T-helper 9 cell (primary cell): Measurements from ENCODE around the gene FAM20C.

Experiments
- DNase-seq: peaks from one replicate; pipeline ENCODE4 v3.0.0-alpha.2; 2020

Gene FAM20C

DNA sequence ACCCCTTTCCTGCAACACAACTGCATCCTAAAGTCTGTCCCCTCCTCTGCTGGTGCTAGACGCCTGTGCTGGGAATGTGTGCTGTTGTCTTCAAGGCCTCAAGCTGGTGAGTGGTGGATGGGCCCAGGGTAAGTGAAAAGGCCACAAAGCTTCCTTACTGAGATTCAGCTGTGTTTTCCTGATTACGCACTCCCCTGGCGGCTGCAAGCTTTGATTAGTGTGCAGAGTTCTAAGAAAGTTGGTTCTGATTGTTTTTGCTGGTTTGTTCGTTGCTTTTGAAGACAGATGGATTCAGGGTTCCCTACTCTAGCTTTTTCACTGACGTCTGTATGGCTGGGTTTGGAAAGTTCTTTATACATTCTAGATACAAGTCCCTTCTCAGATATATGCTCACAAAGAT, 85.7 kb downstream of the FAM20C start:
- no peak for DNase-seq

DNA sequence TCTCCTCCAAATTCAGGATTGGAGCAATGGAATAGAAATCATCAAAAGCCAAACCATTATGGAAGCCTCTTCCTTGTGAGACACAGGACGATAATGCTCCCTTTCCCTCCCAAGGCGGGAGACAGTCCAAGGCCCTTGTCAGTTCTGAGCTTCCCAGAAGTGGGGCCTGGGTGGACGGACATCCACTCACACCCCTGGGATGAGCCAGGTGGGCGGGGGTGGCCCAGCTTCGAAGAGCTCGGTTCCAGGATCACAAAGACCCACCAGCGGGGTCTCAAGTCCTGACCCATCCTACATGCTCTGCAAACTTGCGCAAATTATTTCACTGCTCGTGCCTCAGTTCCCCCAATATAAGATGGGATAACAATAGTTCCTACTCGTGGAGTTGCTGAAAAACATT, 87.5 kb downstream of the FAM20C start:
- no peak for DNase-seq

DNA sequence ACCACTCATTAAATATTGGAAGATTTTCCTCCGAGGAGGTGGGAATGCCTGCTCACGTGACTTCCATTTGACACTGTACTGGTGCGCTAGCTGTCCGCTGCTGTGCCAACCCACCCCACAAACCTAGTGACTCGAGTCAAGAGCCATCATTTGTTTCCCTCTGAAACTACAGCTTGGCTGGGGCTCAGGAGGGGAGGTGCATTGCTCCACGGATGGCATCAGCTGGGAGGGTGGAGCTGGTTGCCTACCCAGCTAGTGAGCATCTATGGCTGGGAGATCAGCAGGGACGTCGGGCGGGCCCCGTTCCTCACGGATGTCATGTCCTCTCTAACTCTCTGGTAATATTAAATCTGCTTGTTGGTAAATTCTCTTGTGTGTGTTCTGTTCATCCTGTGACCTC, 88.1 kb downstream of the FAM20C start:
- no peak for DNase-seq

DNA sequence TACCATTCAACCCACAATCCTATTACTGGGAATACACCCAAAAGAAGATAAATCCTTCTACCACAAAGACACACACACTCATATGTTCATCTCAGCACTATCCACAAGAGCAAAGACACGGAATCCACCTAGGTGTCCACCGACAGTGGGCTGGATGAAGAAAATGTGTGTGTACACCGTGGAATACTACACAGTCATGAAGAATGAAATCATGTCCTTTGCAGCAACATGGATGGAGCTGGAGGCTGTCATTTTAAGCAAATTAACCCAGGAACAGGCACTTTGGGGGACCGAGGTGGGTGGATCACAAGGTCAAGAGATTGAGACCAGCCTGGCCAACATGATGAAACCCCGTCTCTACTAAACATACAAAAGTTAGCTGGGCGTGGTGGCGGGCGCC, 89.3 kb downstream of the FAM20C start:
- DNase-seq = no peak

DNA sequence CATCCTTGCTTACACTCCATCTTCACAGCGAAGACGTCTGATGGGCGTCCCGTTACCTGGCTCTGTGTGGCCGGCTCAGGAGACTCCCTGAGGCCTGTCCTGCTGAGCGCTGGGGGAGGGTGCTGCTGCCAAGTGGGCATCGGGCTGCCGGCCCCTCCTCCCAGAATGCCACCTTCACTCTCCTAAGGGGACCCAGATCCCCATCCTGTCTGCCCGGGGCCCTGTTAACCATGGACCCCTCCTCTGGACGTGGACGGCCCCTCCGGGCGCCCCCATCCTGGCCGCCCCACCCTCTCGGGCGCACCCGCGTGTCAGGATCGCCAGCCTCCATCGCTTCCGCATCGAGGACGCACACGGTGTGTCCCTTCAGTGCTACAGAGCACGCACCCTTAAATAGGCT, 90.2 kb downstream of the FAM20C start:
- no peak for DNase-seq

DNA sequence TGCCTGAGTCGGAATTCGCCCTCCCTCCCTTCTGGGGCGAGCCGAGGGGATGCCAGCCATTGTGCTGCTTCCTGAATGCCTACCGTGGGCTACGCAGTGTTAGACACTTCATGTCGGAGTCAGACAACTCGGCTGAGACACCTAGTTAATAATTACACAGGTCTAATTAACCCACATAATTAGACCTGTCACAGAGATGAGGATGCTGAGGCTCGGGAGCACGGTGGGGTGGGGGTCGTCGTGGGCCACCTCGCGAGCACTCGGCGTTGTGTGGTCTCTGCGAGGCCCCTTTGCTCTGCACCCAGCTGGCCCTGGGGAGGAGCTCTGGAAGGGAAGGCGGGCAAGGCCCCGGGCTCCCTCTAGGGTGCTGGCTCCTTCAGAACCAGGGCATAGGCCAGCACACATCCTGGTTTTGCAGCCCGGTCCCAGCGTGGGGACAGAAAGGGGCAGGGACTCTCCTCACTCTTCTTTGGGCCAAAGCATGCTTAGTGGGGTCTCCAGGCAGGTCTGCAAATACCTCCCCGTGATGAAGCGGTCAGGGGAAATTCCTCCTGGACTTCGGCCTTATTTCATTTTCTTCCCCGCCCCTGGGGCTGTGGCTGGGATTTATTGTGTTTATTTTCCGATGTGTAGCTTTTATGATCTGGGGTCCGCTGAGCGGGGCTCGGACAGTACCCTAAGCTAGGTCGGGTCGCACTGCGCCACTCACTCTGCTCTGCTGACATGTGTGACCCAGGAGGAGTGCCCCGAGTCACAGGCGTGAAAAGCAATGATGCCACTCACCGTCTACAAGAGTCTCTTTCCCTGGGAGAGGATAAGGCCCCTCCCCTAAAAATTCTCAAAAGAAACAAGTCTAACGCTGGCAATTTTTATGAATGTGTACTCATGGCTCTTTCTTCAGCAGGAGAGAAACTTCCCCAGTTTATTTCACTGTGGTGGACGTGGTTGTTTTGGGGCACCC, 92.7 kb downstream of the FAM20C start:
- no peak for DNase-seq

DNA sequence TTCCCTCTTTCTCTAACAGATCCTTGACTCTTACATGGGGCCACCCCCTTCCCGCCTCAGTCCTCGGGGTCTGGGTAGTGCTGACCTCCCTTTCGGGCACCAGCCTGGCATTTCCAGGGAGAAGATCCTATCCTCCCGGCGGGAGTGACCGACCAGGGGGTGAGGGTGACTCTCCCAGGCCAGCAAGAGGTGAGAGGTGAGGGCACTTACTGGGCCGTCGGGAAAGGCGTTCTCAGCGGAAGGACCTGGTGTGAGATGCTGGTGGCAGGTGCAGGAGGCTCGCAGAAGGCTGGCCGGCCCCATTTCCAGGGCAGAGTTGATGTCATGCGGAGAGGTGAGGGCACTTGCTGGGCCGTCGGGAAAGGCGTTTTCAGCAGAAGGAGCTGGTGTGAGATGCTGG, 93.4 kb downstream of the FAM20C start:
- DNase-seq = no peak

DNA sequence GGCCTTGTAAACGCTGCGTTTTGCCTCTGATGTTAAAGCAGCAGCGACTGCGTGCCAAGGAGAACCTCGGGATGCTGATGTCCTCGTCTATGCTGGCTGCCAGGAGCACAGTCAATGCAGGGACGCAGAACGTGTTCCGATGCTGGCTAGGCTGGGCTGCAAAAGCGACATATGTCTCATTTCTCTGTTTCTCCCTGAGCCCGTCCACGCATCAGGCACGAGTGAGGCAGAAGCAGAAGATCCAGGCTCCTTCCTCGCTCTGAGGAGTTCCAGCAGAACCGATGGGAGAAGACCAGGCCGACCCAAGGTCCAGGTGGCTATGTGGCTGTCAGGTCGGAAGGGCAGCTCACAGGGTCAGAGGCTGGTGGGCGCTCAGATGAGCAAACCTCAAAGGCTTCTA, 93.9 kb downstream of the FAM20C start:
- DNase-seq = no peak

DNA sequence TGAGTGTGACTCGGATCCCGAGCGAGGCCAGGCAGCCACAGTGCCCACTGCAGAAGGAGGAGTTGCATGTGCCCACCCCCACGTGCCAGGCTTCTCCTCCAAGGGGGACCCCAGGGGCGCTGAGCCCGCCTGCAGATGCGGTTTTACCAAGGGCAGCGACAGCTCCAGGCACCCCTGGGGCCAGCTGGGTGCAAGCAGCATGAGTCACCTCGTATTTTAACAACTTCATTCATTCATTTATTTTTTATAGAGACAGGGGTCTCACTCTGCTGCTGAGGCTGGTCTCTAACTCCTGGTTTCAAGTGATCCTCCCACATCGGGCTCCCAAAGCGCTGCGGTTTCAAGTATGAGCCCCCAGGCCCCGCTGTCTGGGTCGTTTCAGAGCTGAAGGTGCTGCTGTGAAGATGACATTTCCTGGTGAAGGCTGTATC, 96.3 kb downstream of the FAM20C start:
- no peak for DNase-seq

DNA sequence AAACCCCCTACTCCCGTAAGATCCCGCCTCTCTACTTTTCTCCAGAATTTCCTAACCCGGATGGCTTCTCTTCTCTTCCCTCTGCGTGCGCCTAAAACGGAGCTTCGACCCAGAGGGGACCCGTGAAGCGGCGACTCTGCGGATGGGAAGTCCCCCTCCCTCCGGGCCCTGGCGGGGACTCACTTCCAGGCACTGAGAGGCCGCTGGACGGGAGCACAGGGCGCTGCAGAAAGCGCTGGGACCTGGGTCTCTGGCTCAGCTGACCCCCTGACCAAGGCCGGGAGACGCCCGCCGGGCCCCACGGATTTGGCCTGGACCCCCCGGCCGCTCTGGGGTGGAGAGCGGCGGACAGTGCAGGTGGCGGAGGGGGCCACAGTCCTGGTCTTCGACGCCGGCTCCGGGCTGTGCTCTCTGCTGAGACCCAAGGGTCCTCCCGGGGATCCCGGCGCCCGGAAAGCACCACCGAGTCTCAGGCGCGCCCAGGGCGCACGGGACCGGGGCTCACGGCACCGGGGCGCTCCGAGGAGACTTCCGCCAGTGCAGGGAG, 96.9 kb downstream of the FAM20C start:
- no peak for DNase-seq

DNA sequence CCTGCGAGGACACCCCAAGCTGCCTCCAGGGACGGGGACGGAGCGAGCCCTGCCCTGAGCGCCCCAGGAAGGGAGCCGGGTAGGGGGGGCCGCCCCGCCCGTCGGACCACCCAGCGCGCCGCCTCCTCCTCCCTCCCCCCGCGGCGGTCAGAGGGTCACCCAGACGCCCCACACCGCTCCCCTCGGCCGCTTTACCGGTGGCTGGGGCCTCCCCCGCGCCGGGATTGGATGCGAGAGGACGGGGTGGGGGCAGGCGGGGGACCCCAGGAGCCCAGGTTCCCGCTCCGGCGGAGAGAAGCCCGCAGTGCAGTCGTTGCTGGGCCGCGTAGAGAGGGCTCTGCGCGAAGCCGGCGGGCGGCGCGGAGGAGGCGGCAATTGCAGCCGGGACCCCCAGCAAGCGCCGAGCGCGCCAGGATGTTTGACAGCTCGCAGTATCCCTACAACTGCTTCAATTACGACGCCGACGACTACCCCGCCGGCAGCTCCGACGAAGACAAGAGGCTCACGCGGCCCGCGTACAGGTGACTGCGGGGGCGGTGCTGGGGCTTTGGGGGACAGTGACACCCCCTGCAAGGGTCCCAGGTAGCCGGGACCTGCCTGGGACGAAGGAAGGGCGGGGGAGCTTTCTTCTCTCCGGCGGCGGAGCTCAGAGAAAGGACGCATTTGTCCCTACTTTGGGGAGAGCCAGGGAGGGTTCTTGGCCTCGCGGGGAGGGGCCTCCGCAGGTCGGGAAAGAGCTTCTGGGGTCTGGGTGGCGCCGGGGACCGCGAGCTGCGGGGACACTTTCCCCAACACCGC, 97.6 kb downstream of the FAM20C start, which contains the start of gene FOXL3:
TSS of gene FOXL3 (plus strand) at position 415 of the 798 bp plus-strand sequence. CDS start at position 415, 0 bp downstream.
- no peak for DNase-seq

DNA sequence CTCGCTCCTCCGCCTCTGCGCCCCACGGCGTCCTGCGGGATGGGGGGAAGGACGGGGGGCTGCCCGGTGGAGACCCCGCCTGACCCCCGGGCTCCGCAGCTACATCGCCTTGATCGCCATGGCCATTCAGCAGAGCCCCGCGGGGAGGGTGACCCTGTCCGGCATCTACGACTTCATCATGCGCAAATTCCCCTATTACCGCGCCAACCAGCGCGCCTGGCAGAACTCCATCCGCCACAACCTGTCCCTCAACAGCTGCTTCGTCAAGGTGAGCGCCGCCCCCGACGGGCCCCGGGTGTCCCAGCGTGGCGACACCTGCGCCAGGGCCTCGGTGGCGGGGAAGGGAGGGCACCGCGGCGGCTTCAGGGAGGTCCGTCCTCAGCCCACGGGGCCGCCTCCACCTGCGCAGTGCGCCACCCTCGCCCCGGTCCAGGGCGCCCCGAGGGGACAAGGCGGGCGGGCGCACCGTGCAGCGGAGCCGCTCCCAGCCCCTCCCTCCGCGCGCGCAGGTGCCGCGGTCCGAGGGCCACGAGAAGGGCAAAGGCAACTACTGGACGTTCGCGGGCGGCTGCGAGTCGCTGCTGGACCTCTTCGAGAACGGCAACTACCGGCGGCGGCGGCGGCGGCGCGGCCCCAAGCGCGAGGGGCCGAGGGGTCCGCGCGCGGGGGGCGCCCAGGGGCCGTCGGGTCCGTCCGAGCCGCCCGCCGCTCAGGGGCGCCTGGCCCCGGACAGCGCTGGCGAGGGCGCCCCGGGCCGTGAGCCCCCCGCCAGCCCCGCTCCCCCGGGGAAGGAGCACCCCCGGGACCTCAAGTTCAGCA, 98.4 kb downstream of the FAM20C start:
- no peak for DNase-seq

DNA sequence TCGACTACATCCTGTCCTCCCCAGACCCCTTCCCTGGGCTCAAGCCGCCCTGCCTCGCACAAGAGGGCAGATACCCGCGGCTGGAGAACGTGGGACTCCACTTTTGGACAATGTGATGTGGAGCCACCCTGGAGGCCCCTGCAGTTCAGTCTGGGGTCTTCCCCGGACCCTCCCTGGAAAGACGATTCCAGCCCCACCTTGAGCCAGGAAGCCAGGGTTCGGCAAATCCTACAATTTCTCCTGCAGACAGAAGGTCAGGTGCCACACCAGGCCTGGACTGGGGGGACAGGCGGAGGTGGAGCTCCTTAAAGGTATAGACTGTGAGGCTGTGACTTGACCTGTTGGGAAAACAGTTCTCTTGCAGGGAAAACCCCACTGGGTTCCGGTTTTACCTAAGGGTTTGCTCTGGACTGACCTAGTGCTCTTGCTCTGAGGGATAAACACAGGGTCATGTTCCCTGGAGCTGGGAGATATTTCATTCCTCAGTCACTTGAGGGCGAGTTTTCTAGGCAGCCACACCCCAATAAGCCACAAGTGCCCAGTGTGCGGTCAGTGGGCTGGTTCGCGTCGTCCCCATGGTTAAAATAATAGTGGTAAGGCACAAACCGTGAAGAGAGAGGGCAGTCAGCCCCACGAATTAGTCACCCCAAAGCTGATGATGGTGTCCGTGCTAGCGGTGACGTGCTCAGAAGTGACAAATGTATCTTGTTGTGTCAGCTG, 99.2 kb downstream of the FAM20C start:
- DNase-seq = no peak

DNA sequence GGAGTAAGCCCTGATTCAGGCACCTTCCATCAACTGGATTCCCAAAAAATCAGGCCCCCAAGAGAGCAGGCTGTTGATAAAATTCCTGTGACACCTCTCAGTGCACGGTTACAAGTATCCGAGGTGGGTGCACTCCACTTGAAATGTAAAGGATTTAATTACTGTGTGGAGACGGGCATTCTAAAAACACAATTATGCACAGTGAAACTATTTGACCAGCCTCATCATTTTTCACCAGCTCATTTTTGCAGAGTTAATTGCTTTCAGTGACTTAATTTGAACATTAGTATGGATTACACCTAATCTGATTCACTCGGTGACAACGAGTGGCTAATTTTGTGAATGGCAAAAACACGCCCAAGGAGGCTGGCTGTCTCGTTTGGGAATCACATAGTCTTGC, 99.9 kb downstream of the FAM20C start:
- no peak for DNase-seq

DNA sequence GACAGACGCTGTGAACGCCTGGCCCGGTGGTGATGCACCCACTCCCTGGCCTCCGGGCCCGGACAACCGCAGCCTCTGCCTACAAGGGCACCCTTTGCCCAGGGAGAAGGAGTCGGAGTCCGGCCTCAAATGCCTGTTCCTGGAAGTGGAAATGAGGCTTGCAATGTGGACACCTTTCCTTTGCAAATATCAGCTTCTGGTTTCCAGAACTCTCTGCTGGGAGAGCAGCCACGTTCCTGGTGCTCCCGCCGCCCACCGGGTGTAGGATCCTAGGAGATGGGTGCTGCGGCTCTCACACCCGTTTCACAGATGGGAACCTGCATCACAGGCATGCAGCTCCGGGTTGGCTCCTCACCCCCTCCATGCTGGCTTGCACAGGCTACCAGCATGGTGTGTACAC, 100.5 kb downstream of the FAM20C start:
- DNase-seq = no peak

DNA sequence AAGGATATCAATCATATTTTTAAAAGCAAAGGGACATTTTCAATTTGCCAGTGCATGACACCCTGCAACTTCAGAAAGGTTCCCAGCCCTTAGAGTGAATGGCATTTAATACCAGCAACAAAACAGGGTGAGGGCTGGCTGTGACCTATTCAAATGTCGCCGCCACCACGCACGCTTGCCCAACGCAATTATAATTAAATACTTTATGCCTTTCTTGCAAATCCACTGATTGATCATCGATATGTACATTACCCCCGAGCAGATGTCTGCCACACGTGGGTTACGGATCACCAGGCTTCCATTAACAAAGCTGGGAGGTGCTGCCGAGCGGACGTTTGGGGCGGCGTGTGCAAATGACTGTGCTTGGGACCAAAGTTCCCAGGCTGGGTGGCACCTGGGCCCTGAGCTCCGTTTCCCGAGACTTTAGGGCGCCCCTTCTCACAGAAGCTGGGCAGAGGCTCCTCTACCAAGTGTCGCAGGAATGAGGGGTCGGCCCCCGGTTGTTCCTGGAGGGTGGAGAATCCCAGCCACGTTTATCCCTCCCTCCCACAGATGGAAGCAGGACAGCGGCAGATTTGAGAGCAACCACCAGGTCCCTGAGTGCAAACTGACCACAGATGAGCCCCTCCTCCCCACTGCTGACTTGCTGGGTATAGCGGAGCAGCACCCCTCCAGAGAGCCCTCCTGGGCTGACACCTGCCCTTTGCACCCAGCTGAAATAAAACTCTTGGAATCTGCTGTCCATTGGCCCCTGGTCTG, 101.5 kb downstream of the FAM20C start:
- DNase-seq = no peak

DNA sequence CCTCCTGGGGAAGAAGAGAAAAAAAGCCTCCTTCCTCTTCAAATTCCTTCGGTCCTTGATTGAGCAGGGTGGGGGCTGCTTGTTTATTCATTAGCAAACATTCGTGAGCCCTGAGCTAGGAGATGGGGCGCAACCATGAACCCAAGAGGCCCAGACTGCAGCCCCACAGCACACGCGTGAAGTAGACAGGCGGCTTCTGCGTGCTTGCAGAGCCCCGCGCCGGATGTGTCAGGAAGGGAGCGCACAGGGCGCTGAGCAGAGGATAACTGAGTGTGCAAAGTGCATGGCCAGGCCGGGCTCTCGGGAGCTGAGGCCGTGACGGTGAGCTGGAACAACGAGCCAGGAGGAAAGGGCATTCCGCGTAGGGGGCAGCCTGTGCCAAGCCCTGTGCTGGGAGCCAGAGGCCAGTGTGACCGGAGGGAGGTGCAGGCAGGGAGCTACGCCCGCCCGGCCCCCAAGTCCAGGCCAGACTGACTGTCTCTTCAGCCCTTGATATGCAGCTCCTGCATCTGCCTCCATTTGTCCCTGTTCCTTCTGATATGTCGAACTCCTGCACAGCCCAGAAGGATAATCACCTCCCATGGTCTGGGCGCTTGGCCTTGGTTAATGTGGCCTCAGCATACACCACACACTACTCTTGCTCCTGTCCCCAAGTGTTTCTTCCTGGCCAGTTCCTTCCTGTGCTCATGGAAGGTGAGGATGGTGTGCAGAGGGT, 102.2 kb downstream of the FAM20C start:
- DNase-seq = no peak

DNA sequence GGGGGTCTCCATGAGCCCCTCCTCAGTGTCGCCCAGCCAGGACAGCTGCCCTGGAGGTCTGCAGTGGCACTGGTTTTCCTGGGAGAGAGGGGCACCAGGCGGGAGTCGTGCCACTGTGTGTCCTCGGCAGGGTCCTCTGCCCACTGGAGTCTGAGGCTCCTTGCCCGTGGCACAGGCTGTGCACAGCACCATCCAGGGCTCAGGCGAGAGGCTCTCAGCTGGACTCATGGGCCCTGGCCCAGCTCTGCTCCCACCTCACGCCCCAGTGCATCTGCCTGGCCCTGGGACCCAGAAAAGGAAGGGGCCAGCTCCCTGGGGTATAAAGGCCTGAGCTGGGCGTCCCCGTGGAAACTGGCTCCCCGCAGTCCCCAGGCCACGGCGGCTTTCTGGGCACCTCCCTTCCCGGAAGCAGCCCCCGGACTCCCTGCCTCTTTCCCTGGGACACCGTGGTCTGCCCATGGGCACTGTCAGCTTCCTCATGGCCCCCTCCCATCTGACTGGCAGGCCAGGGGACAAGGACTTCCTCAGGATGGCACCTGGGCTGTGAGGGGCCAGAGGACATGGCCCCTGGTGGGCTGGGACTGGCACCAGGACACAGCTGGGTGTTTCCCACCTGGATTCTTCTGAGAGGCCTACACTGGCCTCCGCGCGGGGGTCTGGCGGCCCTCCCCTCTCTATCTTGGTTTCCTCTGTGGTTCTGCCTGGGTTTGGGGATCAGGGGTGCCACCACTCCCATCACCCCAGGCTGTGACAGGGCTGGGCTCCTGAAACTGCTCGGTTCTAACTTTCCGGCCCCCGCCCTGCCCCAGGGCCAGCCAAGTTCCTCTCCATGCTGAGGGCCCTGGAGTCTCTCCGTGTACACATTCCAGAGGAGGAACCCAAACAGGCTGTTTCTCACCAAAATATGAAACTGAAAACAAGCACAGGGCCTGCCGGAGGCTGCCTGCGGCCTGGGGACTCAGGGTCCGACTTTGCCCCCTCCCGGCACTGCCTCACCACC, 103.1 kb downstream of the FAM20C start:
- DNase-seq = no peak

DNA sequence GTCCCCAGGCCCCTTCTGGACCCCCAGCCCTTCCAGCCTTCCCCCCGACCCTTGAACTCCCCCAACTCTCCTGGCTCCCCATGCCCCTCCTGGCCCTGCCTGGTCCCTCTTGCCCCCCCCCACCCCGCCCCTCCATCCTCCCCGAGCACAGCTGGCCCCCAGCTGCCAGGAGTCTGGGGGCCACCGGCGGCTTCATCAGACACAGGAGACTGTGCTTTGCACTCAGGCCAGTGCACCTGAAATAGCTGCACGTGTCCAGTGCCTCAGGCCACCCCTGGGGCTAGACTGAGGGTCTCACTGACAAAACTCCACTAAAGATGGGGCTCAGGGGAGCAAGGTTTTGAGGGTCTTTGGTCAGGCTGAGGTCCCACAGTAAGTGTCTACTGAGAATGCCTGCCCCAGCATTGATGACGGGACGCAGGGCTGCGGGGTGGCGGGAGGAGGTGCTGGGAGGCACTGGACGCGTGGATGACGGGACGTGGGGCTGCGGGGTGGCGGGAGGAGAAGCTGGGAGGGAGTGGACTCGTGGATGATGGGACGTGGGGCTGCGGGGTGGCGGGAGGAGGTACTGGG, 104.1 kb downstream of the FAM20C start:
- no peak for DNase-seq
